ENCODE measurements around the gene UBL3. TPM values are rescaled to one million over a fixed set of nuclear protein-coding genes. Genes with fewer than 3 reads are reported as not detected.

Gene UBL3
- total RNA-seq, 2 experiments from 2014 or later: 7.2 to 8.1 TPM

- CTCF ChIA-PET: interaction anchor here (0.8 to 11.0 kb wide), 7 partner anchors 9 to 284 kb away, joined by 3 to 108 read pairs (median 5); no protein-coding TSS in a partner anchor
- POLR2A ChIA-PET: interaction anchor here (0.5 to 2.4 kb wide), 8 partner anchors 12 to 294 kb away, joined by 3 to 8 read pairs (median 4); no protein-coding TSS in a partner anchor
- intact Hi-C loops (cut with micrococcal nuclease): loop anchor here (5.0 kb wide), 4 partner anchors 77 to 263 kb away; partner anchors contain the start of gene SLC7A1
- TF ChIP-seq CTCF (IDR thresholded peaks at IDR 0.05): no peak
- Mint-ChIP-seq H3K4me1 (ENCODE audit: low read depth) (peaks cover 40% of the 10 kb centered on the region), H3K36me3 (ENCODE audit: low read depth) (peaks cover 6% of the 10 kb centered on the region), H3K9me3 (no peaks in the 10 kb centered on the region), H3K27ac (peak overlapping the region; percentile 85), H3K27me3 (no peaks in the 10 kb centered on the region), H3K4me3 (peak overlapping the region; percentile 92)
- peak; percentile 51 for DNase-seq
- ATAC-seq: no peak
These were observed 1.3 kb downstream of the UBL3 start for GRCh38 chr13:29849071-29849631.

GRCh38 chr13:29847501-29847983, 2.9 kb downstream of the UBL3 start:
- Mint-ChIP-seq H3K4me3 (peak overlapping the region; percentile 92), H3K9me3 (no peaks in the 10 kb centered on the region), H3K36me3 (ENCODE audit: low read depth) (peaks cover 6% of the 10 kb centered on the region), H3K4me1 (ENCODE audit: low read depth) (peaks cover 45% of the 10 kb centered on the region), H3K27me3 (no peaks in the 10 kb centered on the region), H3K27ac (peak overlapping the region; percentile 96)
- DNase-seq: peak; percentile 9
- ATAC-seq: no peak
- ChIA-PET POLR2A (interaction anchor here (0.6 to 2.4 kb wide), 6 partner anchors 18 to 583 kb away, joined by 3 to 10 read pairs (median 3); no protein-coding TSS in a partner anchor), CTCF (interaction anchor here (1.2 to 11.0 kb wide), 6 partner anchors 76 to 285 kb away, joined by 3 to 108 read pairs (median 10); no protein-coding TSS in a partner anchor)
- intact Hi-C loops (cut with micrococcal nuclease): loop anchor here (5.0 kb wide), 4 partner anchors 75 to 265 kb away; partner anchors contain the start of gene SLC7A1
- no peak for TF ChIP-seq CTCF (IDR thresholded peaks at IDR 0.05)

GRCh38 chr13:29846475-29847256, 3.8 kb downstream of the UBL3 start:
- CTCF ChIA-PET: interaction anchor here (1.0 to 11.0 kb wide), 11 partner anchors 11 to 286 kb away, joined by 3 to 108 read pairs (median 3); no protein-coding TSS in a partner anchor
- Mint-ChIP-seq H3K4me1 (ENCODE audit: low read depth) (peaks cover 49% of the 10 kb centered on the region), H3K4me3 (peak overlapping the region; percentile 92), H3K27ac (peak overlapping the region; percentile 58), H3K36me3 (ENCODE audit: low read depth) (peaks cover 6% of the 10 kb centered on the region), H3K27me3 (no peaks in the 10 kb centered on the region), H3K9me3 (no peaks in the 10 kb centered on the region)
- no peak for TF ChIP-seq CTCF (IDR thresholded peaks at IDR 0.05)
- intact Hi-C loops (cut with micrococcal nuclease): loop anchor here (5.0 kb wide), 4 partner anchors 74 to 266 kb away; partner anchors contain the start of gene SLC7A1
- POLR2A ChIA-PET: interaction anchor here (0.6 to 2.4 kb wide), 5 partner anchors 88 to 584 kb away, joined by 3 to 10 read pairs (median 3); no protein-coding TSS in a partner anchor
- no peak for DNase-seq
- ATAC-seq: no peak

GRCh38 chr13:29845440-29846056, 4.9 kb downstream of the UBL3 start:
- intact Hi-C loops (cut with micrococcal nuclease): loop anchor here (5.0 kb wide), 4 partner anchors 73 to 267 kb away; partner anchors contain the start of gene SLC7A1
- Mint-ChIP-seq H3K4me3 (no peak overlapping the region), H3K27ac (no peak overlapping the region), H3K27me3 (no peaks in the 10 kb centered on the region), H3K4me1 (ENCODE audit: low read depth) (peaks cover 55% of the 10 kb centered on the region), H3K36me3 (ENCODE audit: low read depth) (peaks cover 6% of the 10 kb centered on the region), H3K9me3 (no peaks in the 10 kb centered on the region)
- ATAC-seq: no peak
- ChIA-PET CTCF (interaction anchor here (1.2 to 11.0 kb wide), 7 partner anchors 19 to 268 kb away, joined by 3 to 108 read pairs (median 7); no protein-coding TSS in a partner anchor), POLR2A (no interaction called here)
- no peak for DNase-seq
- TF ChIP-seq CTCF (IDR thresholded peaks at IDR 0.05): peak; percentile 59
